Inflammatory macrophage treated with lipopolysaccharide for 4 hours (primary cell): ENCODE results near the gene IL13RA2.

Source experiments
- DNase-seq: peaks from one replicate; pipeline ENCODE4 v3.0.0-alpha.2; 2020

IL13RA2 gene

DNA sequence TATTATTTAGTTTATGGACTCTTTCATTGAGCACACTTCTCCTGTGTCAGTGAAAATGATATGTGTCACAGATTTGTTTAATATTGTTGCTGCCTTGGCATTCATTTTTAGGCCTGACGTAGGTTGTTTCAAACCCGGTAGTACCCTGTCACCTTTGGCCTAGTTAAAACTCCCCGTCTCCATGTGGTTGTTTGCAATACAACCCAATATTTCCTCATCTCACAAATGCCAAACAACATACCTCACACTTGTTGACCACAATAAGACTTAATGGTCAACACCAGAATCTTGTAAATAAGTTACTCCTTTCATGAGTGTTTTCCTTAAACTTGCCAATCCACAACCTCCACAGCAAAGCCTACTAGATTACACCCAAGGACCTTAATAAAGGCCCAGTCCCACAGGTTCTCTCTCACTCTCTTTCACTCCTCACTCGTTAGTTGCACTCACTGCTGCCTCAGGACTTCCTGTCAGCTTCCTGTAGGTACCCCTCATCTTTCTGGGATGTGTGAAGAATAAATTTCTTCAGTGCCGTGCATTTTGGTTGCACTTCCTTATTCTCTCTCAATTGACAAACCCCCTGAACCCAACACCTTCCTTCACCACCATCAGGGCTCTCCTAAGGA, 31.3 kb downstream of the IL13RA2 start:
- no peak for DNase-seq

DNA sequence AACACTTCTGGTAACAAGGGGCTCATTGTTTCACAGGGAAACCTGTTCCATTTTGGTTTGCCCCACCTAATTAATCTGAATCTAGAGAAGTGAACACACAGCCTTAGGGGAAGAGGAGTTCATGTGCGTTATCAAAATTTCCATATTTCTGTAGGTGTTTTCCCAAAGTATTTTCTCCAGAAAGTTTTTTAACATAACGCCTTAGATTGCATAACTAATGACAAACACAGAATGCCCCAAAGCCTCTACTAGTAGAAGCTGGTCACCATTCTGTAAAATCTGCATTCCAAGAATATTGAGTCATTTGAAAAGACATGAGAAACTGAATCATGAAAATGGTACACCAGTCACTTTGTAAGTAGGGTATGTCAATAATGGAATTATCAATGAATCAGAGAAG, 41.1 kb downstream of the IL13RA2 start:
- DNase-seq = no peak

DNA sequence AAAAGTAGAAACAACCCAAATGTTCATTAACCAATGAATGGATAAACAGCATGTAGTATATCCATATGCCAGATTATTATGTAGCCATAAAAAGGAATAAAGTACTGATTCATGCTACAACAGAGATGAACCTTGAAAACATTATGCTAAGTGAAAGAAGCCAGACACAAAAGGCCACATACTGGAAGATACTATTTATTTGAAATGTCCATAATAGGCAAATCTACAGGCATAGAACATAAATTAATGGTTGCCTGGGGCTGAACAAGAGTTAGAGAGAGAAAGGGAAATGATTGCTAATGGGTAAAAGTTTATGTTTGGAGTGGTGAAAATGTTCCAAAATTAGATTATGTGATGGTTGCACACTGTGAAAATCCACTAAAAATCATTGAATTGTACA, 44.4 kb downstream of the IL13RA2 start:
- DNase-seq = no peak

DNA sequence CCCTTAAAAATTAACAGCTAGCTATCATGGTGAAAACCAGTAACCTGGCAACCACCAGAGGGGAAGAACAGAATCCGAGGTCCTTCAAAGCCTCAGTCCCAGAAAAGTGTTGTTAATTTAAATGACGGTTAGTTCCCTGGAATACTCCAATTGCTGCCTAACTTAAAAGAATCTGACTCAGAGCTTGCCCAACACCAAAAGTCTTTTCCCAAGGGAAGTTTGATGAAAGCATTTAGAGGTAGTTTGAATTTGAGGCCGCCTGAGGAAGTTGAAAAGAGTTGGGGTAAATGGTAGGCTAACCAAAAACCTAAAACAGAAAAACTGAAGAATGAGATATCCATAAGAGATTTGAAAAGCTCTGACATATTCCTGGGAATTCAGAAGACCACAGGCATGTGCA, 46.6 kb downstream of the IL13RA2 start:
- no peak for DNase-seq

DNA sequence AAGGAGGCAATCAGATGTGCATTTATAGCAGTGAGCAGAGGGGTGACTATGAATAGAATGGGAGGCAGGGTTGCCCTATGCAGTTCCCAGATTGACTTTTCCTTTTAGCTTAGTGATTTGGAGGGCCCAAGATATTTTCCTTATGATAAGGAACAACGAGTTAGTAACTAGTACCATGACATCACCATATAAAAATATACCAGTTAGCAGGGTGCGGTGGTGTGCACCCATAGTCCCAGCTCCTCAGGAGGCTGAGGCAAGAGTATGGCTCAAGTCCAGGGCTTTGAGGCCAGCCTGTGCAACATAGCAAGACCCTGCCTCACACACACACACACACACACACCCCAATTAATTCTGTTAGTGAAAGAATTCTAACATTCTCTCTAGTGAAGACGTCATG, 53.0 kb downstream of the IL13RA2 start:
- DNase-seq = no peak

DNA sequence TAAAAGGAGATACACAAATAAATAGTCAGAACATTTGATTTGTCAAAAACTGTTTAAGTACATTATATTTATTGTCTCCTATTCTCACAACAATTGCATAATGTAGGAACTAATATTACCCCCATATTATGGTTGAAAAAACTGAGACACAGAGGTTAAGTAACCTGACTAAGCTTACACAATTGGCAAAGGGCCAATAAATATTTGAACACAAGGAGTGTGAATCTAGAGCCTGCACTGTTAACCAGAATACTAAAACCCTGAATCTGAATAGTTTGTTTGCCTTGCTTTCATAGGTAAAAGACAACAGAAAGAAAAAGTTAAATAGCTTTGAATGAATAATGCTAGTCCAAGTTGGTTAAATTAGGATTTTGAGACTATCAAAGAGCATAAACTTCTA, 55.2 kb downstream of the IL13RA2 start:
- DNase-seq = no peak

DNA sequence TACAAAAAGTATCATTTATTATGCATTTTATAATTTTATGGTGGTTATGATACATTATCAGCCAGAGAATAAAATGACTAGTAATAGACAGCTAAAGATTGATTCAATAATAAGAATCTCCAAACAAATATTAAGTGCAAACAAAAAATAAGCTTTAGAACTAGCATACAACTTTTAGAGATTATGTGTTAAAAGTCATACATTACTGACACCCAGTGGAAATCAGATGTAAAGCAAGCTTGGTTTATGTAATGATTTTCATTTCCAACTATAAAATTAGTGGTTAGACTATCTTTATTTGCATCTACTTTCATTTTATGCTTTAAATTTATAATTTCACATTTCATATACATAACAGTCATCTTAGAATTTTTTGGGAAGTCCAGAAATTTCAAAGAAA, 57.7 kb downstream of the IL13RA2 start:
- peak; percentile 0 for DNase-seq
